GM19397 (cell line): Measurements from ENCODE around the gene MTUS2.

Source experiments
- ATAC-seq: cut with Tn5 transposase; IDR thresholded peaks from one replicate; pipeline ENCODE4 v1.9.1; 2021; ENCODE audit warnings: mild to moderate bottlenecking, moderate library complexity; ENCODE audit not compliant: unreplicated experiment

Gene MTUS2

GRCh38 chr13:29514720-29515310 is 694.7 kb downstream of the MTUS2 start:
- ATAC-seq: no peak

GRCh38 chr13:29515372-29515771 is 695.2 kb downstream of the MTUS2 start:
- no peak for ATAC-seq

GRCh38 chr13:29516012-29516411 is 695.9 kb downstream of the MTUS2 start:
- no peak for ATAC-seq

- no peak for ATAC-seq
Observed at GRCh38 chr13:29516880-29517279, 696.7 kb downstream of the MTUS2 start.

DNA sequence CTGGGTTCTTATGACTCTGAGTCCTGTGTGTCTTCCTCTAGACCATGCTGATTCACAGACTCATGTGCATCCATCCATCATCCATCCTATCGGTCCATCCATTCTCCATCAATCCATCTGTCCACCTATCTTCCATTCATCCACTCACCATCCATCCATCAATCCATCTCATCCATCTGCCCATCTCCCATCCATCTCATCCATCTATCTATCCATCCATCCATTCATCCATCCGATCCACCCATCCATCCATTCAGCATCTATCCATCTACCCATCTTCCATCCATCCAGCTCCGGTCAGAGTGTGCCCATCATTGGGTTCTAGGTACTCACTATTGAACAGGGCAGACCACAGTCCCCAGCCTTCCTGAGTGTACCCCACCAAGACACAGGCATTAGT is 699.8 kb downstream of the MTUS2 start:
- no peak for ATAC-seq

DNA sequence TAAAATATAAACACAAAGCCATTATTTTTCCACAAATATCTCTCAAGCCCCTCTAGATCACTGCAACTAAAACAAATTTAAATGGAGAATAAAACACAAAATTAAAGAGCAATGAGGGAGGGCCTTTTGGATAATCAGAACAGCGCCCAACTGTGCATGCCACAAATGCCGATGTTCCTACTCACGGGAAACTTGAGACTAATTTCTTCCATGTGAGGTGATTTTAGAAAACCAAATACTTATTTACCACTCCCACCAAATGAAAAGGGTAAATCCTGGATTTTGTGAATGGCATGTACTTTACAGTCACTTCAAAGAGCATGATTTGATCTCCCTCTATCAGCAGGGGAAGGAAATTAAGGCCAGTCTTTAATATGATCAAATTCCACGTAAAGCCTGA is 700.5 kb downstream of the MTUS2 start:
- no peak for ATAC-seq

DNA sequence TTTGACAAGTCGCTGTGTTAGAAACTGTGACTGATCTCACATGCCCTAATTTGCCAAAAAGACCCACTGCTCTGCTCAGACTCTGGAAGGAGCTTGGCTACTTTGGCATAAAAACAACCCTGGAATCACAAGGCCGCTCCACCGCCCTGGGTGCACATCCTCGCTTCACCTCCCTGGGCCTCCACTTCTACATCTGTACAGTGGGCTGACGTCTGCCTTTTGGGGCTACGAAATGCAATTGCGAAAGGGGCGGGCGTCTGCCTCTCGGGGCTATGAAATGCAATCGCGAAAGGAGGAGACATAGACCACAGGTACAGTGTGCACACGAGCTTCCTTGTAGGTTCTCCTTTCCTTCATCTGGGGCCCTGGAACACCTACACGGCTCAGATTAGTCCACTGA is 701.2 kb downstream of the MTUS2 start:
- no peak for ATAC-seq

DNA sequence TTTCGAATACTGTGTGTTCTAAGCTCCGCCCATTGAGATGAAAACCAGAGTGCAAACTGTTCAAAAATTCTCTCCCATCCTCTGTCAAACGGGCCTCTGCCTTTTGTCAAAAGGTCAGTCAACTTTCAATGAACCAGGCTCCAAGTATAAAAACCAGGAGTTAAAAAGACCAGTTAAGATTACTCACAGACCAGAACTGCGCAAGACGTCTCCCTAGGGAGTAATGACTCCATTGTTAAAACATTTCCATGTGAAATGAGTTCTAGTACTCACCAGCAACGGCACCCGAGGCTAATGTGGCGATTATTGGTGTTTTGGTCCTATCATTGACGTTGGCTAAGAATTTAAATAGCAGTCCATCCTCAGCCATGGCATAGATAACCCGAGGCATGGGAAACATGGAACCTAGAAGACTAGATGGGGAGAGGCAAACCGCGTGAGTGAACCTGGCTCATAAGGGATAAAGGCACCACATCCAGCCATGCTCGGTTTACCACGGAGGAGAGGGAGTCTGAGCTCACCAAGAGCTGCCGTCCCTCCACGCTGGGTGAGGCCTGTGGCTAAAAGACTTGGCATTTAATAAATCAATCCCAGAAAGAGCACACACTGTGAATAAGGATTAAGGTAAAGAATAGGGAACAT is 702.0 kb downstream of the MTUS2 start:
- ATAC-seq: no peak

DNA sequence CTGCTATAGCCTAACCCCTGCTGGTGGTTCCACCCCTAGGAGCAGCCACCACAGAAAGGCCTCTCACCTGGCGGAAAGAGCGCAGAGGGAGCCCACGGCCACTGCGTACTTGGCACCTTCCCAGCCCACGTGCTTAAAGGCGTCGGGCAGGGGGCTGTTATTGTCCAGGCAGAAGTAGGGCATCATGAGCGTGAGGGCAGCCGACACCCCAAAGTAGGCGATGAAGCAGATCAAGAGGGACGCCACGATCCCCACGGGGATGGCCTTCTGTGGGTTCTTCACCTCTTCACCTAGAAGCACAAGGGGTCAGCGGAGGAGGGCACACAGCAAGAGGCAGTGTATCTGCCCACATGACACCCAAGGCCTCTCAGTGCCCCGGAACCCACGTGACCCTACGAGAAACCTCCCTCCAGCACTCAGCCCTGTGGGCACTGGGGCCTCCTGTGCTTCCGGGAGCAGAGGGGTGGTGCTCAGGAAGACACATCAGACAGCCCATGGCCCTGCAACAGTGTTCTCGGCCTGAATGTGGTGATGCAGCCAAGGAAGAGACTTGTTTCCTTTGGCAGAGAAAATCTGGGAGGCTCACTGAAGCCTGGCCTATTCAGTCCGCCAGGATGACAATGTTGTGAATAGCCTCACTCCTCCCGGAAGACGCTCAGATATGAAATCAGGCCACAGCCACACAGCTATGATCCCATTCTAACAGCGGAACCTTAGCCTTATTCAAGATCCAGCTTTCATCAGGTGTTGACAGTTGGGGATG is 703.2 kb downstream of the MTUS2 start:
- ATAC-seq: no peak

DNA sequence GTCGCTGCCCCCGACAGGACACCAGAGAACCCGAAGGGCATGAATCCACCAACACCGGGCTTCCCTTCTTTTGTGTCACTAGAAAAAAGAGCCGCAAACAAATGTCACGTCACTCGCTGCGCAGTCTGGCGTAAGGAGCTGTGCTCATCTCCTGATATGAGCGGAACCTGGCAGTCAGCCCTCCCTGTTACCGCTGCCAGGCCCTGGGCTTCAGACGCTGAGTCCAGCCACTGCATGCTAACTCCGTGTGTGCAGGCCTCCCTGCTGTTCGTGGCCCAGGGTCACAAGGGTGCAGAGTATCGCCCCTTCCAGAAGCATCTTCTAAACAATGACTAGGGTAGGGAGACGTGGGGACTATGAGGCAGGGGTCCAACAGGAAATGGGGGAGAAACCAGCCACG is 704.0 kb downstream of the MTUS2 start:
- no peak for ATAC-seq

DNA sequence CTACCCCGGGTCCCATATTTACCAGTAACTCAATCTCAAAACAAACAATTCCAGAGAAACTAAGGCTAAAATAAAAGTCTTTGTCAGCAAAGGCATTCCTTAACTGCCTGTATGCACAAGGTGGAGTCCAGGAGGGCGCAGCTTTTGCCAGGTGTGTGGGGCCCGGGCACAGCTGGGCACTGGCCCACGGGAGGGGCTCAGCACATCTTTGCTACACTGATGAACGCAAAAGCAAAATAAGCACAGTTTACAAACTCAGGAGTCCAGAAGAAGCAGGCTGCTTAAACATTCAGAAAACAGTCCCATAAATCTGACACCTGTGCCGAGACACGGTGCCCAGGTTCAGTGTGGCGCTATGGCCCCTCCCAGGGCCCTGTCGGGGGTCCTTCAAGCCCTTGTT is 704.5 kb downstream of the MTUS2 start:
- no peak for ATAC-seq

GRCh38 chr13:29525757-29526156 is 705.6 kb downstream of the MTUS2 start:
- ATAC-seq: no peak

DNA sequence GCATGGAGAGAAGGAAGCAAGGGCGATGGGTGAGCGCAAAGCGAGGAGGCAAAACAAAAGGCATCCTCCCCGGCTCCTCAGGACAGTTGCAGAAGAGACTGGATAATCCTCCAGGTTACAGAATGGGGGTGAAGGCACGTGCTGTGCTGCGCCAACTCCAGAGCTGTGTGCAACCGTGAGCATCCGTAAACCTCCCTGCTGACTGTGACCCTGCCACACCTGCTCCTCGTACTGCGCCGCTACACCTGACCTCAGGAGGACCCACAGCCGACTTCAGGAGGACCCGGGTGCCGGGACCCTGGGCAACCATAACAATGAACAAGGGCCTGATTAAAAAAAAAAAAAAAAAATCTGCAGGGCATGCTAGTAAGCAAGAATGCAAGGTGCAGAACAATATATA is 706.6 kb downstream of the MTUS2 start:
- no peak for ATAC-seq

DNA sequence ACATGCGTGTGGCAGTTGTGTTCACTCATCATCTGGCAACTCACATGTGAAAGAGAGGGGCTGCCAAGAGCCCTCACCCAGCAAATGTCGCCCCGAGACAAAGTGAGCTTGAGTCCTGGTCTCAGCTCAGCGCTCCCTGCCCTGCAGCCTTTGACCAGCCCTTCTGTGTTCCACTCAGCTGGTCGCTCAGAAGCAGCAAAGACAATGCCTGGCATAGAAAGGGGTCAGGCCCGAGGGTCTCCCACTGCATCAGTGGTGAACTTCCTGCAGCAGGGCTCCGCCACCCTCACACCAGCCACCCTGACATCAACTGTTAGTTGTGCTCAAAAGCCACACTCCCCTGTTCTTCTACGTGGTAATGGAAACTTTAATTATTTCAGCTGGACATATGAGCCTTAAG is 707.4 kb downstream of the MTUS2 start:
- ATAC-seq: no peak

- no peak for ATAC-seq
Observed at GRCh38 chr13:29527916-29528315, 707.8 kb downstream of the MTUS2 start.

- no peak for ATAC-seq
Observed at GRCh38 chr13:29529754-29530153, 709.6 kb downstream of the MTUS2 start.

- ATAC-seq: no peak
Observed at GRCh38 chr13:29530901-29531300, 710.8 kb downstream of the MTUS2 start.

DNA sequence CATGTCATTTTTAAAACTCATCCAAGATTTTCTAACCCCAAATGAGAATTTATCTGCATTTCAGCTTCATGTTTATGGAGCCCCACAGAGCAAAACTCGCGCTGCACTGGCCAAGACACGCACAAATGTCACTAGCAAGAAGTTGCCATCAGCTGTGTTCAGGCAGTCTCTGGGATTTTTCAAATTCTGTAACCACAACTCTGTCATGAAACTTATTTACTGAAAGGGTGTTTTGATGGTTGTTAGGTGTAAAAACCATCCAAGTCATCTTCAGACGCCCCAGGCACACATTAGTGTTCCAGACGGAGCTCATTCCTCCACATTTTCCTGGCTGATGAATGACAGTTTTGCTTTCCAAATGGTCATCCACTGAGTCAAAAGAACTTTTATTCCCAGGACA is 712.0 kb downstream of the MTUS2 start:
- no peak for ATAC-seq

DNA sequence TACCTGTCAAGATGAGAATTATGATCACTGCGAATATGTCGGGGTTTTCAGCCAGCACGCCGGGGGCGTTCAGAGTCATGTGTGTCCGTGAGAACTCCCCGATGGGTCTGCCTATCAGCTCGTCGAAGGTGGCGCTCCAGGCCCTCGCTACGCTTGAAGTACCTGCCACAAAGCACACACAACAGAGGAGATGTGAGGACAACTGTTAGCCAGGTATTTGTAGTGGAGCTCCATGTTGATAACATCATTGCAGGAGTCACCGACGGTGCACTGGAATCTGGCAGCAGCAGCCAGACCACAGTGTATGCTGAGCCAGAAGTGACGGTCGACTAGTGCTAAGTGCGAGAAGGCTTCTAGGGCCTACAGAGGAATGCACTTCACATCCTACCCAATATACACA is 712.7 kb downstream of the MTUS2 start:
- ATAC-seq: no peak

- no peak for ATAC-seq
Observed at GRCh38 chr13:29534083-29534482, 713.9 kb downstream of the MTUS2 start.

DNA sequence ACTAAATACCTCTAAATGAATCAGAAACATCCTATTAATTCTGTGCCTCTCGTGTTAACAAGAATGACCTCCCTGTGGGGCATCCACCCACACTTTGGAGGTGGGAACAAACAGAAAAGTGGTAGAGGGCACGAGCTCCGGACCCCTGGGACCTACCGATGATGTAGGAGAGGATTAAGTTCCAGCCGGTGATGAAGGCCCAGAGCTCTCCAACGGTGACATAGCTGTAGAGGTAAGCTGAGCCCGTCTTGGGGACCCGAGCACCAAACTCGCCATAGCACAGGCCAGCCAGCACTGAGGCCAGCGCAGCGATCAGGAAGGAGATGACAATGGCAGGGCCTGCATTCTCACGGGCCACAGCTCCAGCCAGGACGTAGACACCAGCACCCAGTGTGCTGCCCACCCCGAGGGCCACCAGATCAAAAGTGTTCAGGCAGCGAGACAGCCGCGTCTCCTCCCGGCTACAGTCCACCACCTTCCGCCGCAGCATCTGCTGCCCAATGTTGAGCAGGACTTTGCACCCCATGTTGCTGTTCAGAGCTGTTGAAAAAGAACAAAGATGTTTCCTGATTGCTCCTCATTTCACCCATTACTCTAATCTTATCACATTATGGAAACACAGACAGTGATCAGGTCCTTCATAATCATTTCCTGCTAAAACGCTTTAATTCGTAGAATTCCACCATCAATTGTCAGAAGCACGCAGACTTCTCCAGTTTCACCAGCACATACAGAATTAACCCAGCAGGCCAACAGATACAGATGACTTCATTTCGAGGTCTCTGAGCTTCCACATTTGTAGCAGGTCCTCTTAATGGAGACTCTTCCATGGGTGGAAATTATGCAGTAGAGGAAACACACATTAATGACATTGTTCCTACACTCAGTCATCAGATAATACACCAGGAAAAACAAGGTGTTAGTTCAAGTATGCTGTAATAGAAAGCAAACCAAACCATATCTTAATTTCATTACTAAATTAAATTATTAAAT is 715.8 kb downstream of the MTUS2 start:
- no peak for ATAC-seq
